Right kidney (tissue), 1 donor: ENCODE measurements around the gene ACOT7.

ENCODE experiments used
- DNase-seq: peaks from one replicate; pipeline ENCODE4 v3.0.0-alpha.2; 2016

Gene ACOT7

GRCh38 chr1:6361124-6361775 lies 32.3 kb downstream of the ACOT7 start:
- no peak for DNase-seq

DNA sequence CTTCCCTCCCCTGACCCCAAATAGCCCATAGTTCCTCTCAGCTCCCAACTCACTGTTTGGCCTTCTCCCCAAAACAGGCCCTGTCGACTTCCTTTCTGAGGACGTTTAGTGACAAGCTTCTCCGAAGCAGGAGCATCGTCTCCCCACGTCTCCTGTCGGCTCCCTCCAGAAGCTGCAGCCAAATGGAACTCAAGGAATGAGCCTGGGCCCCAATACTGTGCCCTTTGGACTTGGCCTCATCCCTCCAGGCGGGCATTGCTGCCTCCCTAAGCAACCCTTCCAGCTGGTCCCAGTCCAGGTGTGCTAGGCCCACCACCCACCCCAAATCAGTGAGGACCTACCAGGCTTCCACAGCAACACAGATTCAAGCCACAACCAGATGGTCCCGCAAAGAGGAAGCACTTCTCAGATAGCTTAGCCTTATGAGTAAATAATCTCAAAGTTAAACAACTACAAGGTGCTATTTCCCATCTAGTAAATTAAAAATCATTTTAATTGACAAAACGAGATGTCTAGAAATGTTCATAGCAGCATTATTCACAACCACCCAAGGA lies 33.0 kb downstream of the ACOT7 start:
- DNase-seq, result no peak

- no peak for DNase-seq
These were observed 33.5 kb downstream of the ACOT7 start for GRCh38 chr1:6360117-6360496.

DNA sequence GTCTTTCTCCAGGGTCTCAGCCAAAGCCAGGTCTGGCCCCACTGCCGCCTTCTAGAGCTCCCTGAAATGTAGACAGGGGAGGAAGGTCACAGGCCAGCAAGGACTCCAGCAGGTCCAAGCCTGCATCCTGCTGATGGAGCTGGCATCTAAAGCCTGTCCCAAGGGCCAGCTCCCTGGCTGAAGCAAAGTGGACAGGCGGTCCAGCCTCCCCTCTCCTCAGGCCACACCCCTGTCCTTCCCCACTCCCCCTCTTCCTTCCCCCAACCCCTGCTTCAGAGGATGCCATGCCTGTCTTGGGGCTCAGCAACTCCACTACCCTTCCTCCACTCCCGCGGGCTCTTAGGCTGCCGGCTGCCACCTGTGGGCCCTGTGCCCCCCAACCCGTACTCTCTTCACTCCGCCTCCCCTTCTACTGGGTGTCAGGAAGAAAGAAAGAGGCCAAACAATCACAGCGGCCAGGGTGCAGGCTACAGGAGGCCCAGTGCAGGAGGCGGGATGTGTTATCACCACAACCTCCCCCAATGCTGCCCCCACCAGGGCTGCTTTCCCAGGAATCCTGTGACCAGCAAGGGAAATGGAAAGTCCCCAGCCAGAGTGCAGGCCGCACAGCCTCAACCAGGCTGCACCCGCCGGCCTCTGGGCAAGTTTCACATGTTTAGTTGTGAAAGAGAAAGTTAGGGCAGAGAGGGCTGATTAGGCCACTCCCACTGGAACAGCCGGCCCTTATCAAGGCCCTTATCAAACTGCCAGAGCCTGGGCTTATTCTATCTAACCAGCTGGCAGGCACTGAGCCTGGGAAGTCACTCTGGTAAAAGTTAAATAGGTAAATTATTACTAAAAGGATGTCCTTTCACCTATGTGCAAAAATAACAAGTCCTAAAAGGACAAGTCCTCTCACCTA lies 34.1 kb downstream of the ACOT7 start:
- DNase-seq, result peak; percentile 66

GRCh38 chr1:6358757-6359201 lies 34.8 kb downstream of the ACOT7 start:
- DNase-seq, result peak; percentile 49

DNA sequence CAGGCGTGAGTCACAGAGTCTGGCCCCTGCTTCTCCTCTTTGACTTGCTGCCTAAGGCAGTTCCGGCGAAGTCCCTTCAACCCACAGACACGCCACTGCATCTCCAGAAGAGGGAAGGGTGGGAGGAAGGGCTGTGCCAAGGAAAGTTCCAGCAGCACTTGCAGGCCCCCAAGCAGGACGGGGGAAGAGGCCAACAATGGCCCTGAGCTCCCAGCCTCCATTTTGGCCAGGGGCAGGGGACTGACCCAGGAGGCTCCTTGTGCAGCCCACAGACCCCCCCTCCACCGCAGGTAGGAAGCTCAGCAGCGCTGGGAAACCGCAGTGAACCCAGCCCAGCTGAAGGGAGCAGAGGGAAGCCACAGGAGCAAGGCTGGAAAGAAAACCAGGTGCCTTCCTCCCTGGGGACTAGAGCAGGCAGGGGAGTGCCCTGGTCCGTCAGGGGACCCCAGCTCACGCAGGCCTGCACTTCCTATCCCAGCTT lies 35.4 kb downstream of the ACOT7 start:
- DNase-seq, result no peak

DNA sequence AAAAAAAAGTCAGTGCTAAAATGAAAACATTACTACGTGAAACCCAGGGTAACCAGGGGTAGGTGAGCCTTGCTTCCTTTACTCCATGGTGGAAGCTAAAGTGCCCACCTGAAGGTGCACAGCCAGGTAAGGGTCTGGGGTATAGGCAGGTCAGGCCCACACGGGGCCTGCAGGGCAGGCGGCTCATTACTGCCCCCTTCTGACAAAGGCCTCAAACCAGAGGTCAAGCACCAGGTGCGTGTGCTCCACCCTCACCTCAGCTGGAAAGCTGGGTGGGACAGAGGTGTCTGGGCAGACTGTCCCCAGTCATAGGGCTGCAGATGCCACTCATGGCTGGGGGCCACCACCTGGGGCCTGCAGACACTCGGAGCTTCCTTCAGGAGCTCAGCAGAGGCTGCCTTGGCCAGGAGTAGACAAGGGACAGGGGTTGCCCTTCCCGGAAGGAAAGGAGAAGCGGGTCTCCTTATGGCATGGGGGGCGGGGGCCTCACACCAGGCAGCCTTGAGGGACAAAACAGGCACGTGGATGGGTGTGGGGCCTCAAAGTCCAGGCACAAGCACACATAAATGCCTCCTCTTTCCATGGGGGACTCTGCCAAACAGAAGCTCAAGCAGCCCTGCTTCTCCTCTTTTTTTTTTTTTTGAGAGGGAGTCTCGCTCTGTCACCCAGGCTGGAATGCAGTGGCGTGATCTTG lies 36.2 kb downstream of the ACOT7 start:
- DNase-seq, result no peak

DNA sequence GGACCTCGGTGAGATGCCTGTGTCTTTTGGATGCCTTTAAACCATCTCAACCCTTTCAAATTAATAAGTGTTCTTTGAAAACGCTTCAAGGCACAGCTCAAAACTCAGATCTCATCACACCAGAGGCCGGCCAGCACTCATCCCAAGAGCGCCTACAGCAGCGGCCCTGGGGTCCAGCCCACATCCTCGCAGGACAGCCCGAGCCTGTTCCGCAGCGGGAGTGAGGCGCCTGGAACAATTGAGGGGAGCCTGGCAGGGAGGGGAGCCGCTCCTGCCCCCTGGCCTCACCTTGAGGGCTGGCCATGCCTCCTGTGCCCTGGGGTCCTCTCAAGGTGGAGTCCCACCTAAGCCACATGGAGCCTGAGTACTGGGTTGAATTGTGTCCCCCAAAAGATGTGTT lies 37.9 kb downstream of the ACOT7 start:
- no peak for DNase-seq

- no peak for DNase-seq
These were observed 38.8 kb downstream of the ACOT7 start for GRCh38 chr1:6354659-6355317.

GRCh38 chr1:6353955-6354658 lies 39.5 kb downstream of the ACOT7 start:
- DNase-seq, result no peak

- DNase-seq, result no peak
These were observed 40.0 kb downstream of the ACOT7 start for GRCh38 chr1:6353619-6353954.

- DNase-seq, result no peak
These were observed 41.4 kb downstream of the ACOT7 start for GRCh38 chr1:6352138-6352563.

- DNase-seq, result no peak
These were observed 42.0 kb downstream of the ACOT7 start for GRCh38 chr1:6351480-6352137.

- DNase-seq, result no peak
These were observed 43.0 kb downstream of the ACOT7 start for GRCh38 chr1:6350416-6351088.

- no peak for DNase-seq
These were observed 44.2 kb downstream of the ACOT7 start for GRCh38 chr1:6349254-6349943.

GRCh38 chr1:6348511-6349191 lies 44.9 kb downstream of the ACOT7 start:
- no peak for DNase-seq

GRCh38 chr1:6347641-6348487 lies 45.7 kb downstream of the ACOT7 start:
- DNase-seq, result peak; percentile 55

- DNase-seq, result no peak
These were observed 48.1 kb downstream of the ACOT7 start for GRCh38 chr1:6345460-6345859.
